IMR-90 (cell line): ENCODE data around the gene MRPS21. TPM values are rescaled to one million over a fixed set of nuclear protein-coding genes. Genes with fewer than 3 reads are reported as not detected.

Source experiments
- ATAC-seq: fragments of 200-7000 bp; cut with Tn5 transposase; 2 replicates; pipeline ENCODE4 v1.9.1; 2020; ENCODE audit warnings: low read depth, mild to moderate bottlenecking, moderate library complexity
- BruUV-seq: library from RNA; stranded (reverse); fragments of 400-500 nt; replicated peaks from 2 replicates; lab custom pipeline; 2021; lab: Mats Ljungman, UMichigan
- CTCF ChIA-PET: fragments of 300-600 bp; formaldehyde crosslinking; extraction: SDS; loops from one replicate; lab custom pipeline; 2021; ENCODE audit warnings: antibody characterized with exemption; lab: Yijun Ruan, JAX
- POLR2A ChIA-PET: fragments of 300-600 bp; sonication (Branson Sonifier 250); formaldehyde crosslinking; loops from one replicate; lab custom pipeline; 2022; ENCODE audit warnings: antibody characterized with exemption; ENCODE audit not compliant: unreplicated experiment; lab: Charles Lee
- DNase-seq: peaks from one replicate; pipeline ENCODE4 v3.0.0; 2013
- H2AFZ ChIP-seq: replicated peaks from 2 replicates; pipeline ENCODE3; 2013; ENCODE audit warnings: low read length, mild to moderate bottlenecking; ENCODE audit not compliant: poor library complexity
- H2AK5ac ChIP-seq: 2 replicates; pipeline ENCODE4 v1.6.1; 2013; ENCODE audit warnings: low read depth, low read length, inconsistent platforms
- H2AK9ac ChIP-seq: replicated peaks from 2 replicates; pipeline ENCODE3; 2013; ENCODE audit warnings: mild to moderate bottlenecking, low read depth, low read length, moderate library complexity; ENCODE audit not compliant: poor library complexity
- H2BK120ac ChIP-seq: 2 replicates; pipeline ENCODE4 v1.6.1; 2013; ENCODE audit warnings: low read depth, low read length, inconsistent platforms
- H2BK15ac ChIP-seq: 3 replicates; pipeline ENCODE4 v1.6.1; 2013; ENCODE audit warnings: low read depth, low read length, inconsistent platforms
- H2BK20ac ChIP-seq: 2 replicates; pipeline ENCODE4 v1.6.1; 2013; ENCODE audit warnings: low read depth, mild to moderate bottlenecking, inconsistent platforms, low read length, moderate library complexity
- H2BK5ac ChIP-seq: 2 replicates; pipeline ENCODE4 v1.6.1; 2013; ENCODE audit warnings: mild to moderate bottlenecking, low read depth, low read length, inconsistent platforms; ENCODE audit not compliant: poor library complexity, severe bottlenecking
- H3K14ac ChIP-seq: replicated peaks from 2 replicates; pipeline ENCODE4 v1.6.1; 2013; ENCODE audit warnings: low read depth, low read length, inconsistent platforms
- H3K18ac ChIP-seq: 2 replicates; pipeline ENCODE4 v1.6.1; 2013; ENCODE audit warnings: low read depth, low read length, control low read depth
- H3K23ac ChIP-seq: 2 replicates; pipeline ENCODE4 v1.6.1; 2013; ENCODE audit warnings: low read depth, low read length, inconsistent platforms
- H3K27ac ChIP-seq: 2 replicates; pipeline ENCODE4 v1.5.1; 2013; ENCODE audit warnings: mild to moderate bottlenecking, control low read depth, low read length; ENCODE audit not compliant: insufficient read depth
- H3K27me3 ChIP-seq: 2 replicates; pipeline ENCODE4 v1.6.1; 2013; ENCODE audit warnings: low read length; ENCODE audit not compliant: control insufficient read depth, insufficient read depth
- H3K36me3 ChIP-seq: 2 replicates; pipeline ENCODE4 v1.6.1; 2013; ENCODE audit warnings: low read length, mixed read lengths; ENCODE audit not compliant: control insufficient read depth, insufficient read depth
- H3K4ac ChIP-seq: 2 replicates; pipeline ENCODE4 v1.6.1; 2013; ENCODE audit warnings: low read depth, low read length, inconsistent platforms
- H3K4me1 ChIP-seq: 2 replicates; pipeline ENCODE4 v1.6.1; 2013; ENCODE audit warnings: low read length, mixed read lengths; ENCODE audit not compliant: control insufficient read depth, insufficient read depth
- H3K4me2 ChIP-seq: 2 replicates; pipeline ENCODE4 v1.6.1; 2013; ENCODE audit warnings: low read depth, mild to moderate bottlenecking, control low read depth, low read length, moderate library complexity
- H3K4me3 ChIP-seq: 2 replicates; pipeline ENCODE4 v1.5.1; 2013; ENCODE audit warnings: low read depth, mild to moderate bottlenecking, control low read depth, low read length, moderate library complexity; ENCODE audit not compliant: insufficient read depth
- H3K56ac ChIP-seq: 2 replicates; pipeline ENCODE4 v1.6.1; 2013; ENCODE audit warnings: low read length, inconsistent platforms; ENCODE audit not compliant: insufficient read depth; ENCODE audit errors: extremely low read depth
- H3K79me1 ChIP-seq, 2 experiments: 2 replicates each; pipeline ENCODE4 v1.6.1; 2013; ENCODE audit warnings: low read length in 2 of 2, inconsistent platforms in 1 of 2, low read depth in 1 of 2
- H3K9ac ChIP-seq: 2 replicates; pipeline ENCODE4 v1.6.1; 2013; ENCODE audit warnings: low read depth, low read length, control low read depth
- H3K9me1 ChIP-seq: 2 replicates; pipeline ENCODE4 v1.6.1; 2013; ENCODE audit warnings: low read length, inconsistent platforms; ENCODE audit not compliant: insufficient read depth
- H3K9me3 ChIP-seq: 2 replicates; pipeline ENCODE4 v1.6.1; 2013; ENCODE audit warnings: low read length; ENCODE audit not compliant: control insufficient read depth, insufficient read depth
- H4K20me1 ChIP-seq: 2 replicates; pipeline ENCODE4 v1.6.1; 2013; ENCODE audit warnings: low read length, inconsistent platforms; ENCODE audit not compliant: insufficient read depth
- H4K5ac ChIP-seq: 2 replicates; pipeline ENCODE4 v1.6.1; 2013; ENCODE audit warnings: mild to moderate bottlenecking, low read depth, low read length, control low read depth
- H4K8ac ChIP-seq, 2 experiments: 2 replicates each; pipeline ENCODE4 v1.6.1; 2013; ENCODE audit warnings: low read depth in 2 of 2, low read length in 2 of 2, control low read depth in 1 of 2, inconsistent platforms in 1 of 2
- H4K91ac ChIP-seq: 2 replicates; pipeline ENCODE4 v1.6.1; 2013; ENCODE audit warnings: low read depth, low read length, inconsistent platforms; ENCODE audit not compliant: insufficient read depth
- CHD1 ChIP-seq: IDR thresholded peaks from 2 replicates; pipeline ENCODE4 v1.6.1; 2012; ENCODE audit warnings: low read depth, low read length, improper control_type of control experiment
- FOS ChIP-seq: fragments of 150-350 bp; IDR thresholded peaks from 2 replicates; pipeline ENCODE4 v1.6.1; 2016; ENCODE audit warnings: low read depth, low read length
- MAFK ChIP-seq: IDR thresholded peaks from 2 replicates; pipeline ENCODE4 v1.6.1; 2012; ENCODE audit warnings: low read depth, low read length, improper control_type of control experiment
- MXI1 ChIP-seq: IDR thresholded peaks from 2 replicates; pipeline ENCODE4 v1.6.1; 2012; ENCODE audit warnings: low read depth, mild to moderate bottlenecking, low read length, moderate library complexity, borderline replicate concordance
- NFE2L2 ChIP-seq: fragments of 150-350 bp; IDR thresholded peaks from 2 replicates; pipeline ENCODE4 v1.6.1; 2016; ENCODE audit warnings: low read depth, mild to moderate bottlenecking, low read length
- SMC3 ChIP-seq: fragments of 150-350 bp; IDR thresholded peaks from 2 replicates; pipeline ENCODE4 v1.6.1; 2016; ENCODE audit warnings: low read depth, mild to moderate bottlenecking, antibody characterized with exemption, low read length, moderate library complexity
- WGBS, 2 experiments: methylation state at CpG; one replicate each; pipeline versions ENCODE4 v1.1.5 to v1.1.7; 2013; ENCODE audit warnings: missing lambda C conversion rate in 2 of 2; ENCODE audit not compliant: insufficient read length in 1 of 2; ENCODE audit errors: extremely low coverage in 2 of 2; 5-methylcytosine and 5-hydroxymethylcytosine counted together
- dilution Hi-C: fragments of 300-500 bp; cut with HindIII; formaldehyde crosslinking; loops from one replicate; pipeline ENCODE4 v1.14.3; 2018; ENCODE audit warnings: low sequenced_read_pairs; ENCODE audit not compliant: unreplicated experiment
- in situ Hi-C: fragments of 300-500 bp; cut with MboI; formaldehyde crosslinking; loops from 3 replicates; pipeline ENCODE4 v1.14.3; 2019; ENCODE audit warnings: low sequenced_read_pairs, inconsistent platforms, mixed read lengths
- intact Hi-C: fragments of 100-400 bp; cut with micrococcal nuclease; formaldehyde crosslinking; loops from 2 replicates; pipeline ENCODE4 v1.10.0; 2022
- polyA plus RNA-seq, 3 experiments: library from polyadenylated mRNA; depleted of rRNA; stranded (reverse); fragments of >200 nt; gene quantifications; 2 replicates each; pipeline ENCODE4 v1.2.3, GENCODE V29; 2012; ENCODE audit warnings: low replicate concordance in 1 of 3
- total RNA-seq: library from RNA; depleted of rRNA; stranded (reverse); fragments of >200 nt; gene quantifications from 2 replicates; pipeline ENCODE4 v1.2.3, GENCODE V29; 2012
- TF ChIP-seq, protein P1 (sequence below): fragments of 150-350 bp; IDR thresholded peaks from 2 replicates; pipeline ENCODE4 v1.6.1; 2017; ENCODE audit warnings: mild to moderate bottlenecking, antibody characterized with exemption, low read length, low read depth
- TF ChIP-seq, protein P2 (sequence below): conservative IDR thresholded peaks from 2 replicates; pipeline ENCODE4 v1.5.1; 2012; ENCODE audit warnings: mild to moderate bottlenecking, low read depth, low read length, improper control_type of control experiment
- TF ChIP-seq, protein P3 (sequence below): fragments of 150-350 bp; IDR thresholded peaks from 2 replicates; pipeline ENCODE4 v1.6.1; 2016; ENCODE audit warnings: low read depth, mild to moderate bottlenecking, low read length, moderate library complexity, borderline replicate concordance

MRPS21 gene
- total and polyA plus RNA-seq, 2 of the 4 experiments (the other 2 are of a cell fraction) = 52.3 to 74.6 TPM

DNA sequence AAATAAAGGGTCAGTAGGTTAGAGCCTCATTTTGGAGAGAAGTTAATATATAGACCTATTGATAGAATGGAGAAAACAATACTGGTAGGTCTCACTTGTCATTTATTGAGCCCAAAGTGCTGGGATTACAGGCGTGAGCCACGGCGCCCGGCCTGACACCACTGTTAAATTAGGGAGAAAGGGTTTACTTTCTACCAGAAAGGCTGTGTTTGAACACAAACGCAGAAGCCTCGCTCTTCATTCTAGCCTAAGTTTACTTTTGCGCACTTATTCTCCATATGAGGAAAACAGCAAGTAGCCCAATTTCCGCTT is 27.0 kb downstream of the MRPS21 start:
- Histone ChIP-seq H3K36me3 (peaks cover 7% of the 10 kb centered on the region), H3K4ac (peak overlapping the region; percentile 57; the same call in 1 of the 2 replicates), H3K9me1 (no peaks in the 10 kb centered on the region), H3K18ac (no peak overlapping the region), H3K14ac (no peak overlapping the region), H2BK15ac (no peak overlapping the region), H4K20me1 (peaks cover 3% of the 10 kb centered on the region; the same call in 1 of the 2 replicates), H4K5ac (peak overlapping the region; percentile 90), H2BK5ac (no peak overlapping the region), H2BK120ac (no peak overlapping the region), H3K4me2 (no peak overlapping the region), H3K9me3 (no peaks in the 10 kb centered on the region), H3K56ac (no peak overlapping the region), H3K4me1 (no peaks in the 10 kb centered on the region), H3K23ac (no peak overlapping the region), H3K27me3 (no peaks in the 10 kb centered on the region), H4K8ac (peak overlapping the region; percentile 87 to 95), H2AFZ (peak overlapping the region; percentile 73), H3K4me3 (peak overlapping the region; percentile 98; the same call in 1 of the 2 replicates), H4K91ac (no peak overlapping the region), H2AK9ac (peak overlapping the region; percentile 60), H2BK20ac (no peak overlapping the region), H3K9ac (no peak overlapping the region), H3K79me1 (peaks cover 11 to 15% of the 10 kb centered on the region in 2 experiments), H3K27ac (no peak overlapping the region), H2AK5ac (no peak overlapping the region; the same call in 1 of the 2 replicates)
- ChIA-PET CTCF (no interaction called here), POLR2A (no interaction called here)
- no peak for TF ChIP-seq NFE2L2
- TF ChIP-seq, protein P1, sequence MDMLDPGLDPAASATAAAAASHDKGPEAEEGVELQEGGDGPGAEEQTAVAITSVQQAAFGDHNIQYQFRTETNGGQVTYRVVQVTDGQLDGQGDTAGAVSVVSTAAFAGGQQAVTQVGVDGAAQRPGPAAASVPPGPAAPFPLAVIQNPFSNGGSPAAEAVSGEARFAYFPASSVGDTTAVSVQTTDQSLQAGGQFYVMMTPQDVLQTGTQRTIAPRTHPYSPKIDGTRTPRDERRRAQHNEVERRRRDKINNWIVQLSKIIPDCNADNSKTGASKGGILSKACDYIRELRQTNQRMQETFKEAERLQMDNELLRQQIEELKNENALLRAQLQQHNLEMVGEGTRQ = no peak
- TF ChIP-seq CHD1 = no peak
- TF ChIP-seq MAFK = no peak
- TF ChIP-seq, protein P2, sequence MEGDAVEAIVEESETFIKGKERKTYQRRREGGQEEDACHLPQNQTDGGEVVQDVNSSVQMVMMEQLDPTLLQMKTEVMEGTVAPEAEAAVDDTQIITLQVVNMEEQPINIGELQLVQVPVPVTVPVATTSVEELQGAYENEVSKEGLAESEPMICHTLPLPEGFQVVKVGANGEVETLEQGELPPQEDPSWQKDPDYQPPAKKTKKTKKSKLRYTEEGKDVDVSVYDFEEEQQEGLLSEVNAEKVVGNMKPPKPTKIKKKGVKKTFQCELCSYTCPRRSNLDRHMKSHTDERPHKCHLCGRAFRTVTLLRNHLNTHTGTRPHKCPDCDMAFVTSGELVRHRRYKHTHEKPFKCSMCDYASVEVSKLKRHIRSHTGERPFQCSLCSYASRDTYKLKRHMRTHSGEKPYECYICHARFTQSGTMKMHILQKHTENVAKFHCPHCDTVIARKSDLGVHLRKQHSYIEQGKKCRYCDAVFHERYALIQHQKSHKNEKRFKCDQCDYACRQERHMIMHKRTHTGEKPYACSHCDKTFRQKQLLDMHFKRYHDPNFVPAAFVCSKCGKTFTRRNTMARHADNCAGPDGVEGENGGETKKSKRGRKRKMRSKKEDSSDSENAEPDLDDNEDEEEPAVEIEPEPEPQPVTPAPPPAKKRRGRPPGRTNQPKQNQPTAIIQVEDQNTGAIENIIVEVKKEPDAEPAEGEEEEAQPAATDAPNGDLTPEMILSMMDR = no peak
- TF ChIP-seq FOS = no peak
- no peak for TF ChIP-seq MXI1
- no peak for TF ChIP-seq SMC3
- TF ChIP-seq, protein P3, sequence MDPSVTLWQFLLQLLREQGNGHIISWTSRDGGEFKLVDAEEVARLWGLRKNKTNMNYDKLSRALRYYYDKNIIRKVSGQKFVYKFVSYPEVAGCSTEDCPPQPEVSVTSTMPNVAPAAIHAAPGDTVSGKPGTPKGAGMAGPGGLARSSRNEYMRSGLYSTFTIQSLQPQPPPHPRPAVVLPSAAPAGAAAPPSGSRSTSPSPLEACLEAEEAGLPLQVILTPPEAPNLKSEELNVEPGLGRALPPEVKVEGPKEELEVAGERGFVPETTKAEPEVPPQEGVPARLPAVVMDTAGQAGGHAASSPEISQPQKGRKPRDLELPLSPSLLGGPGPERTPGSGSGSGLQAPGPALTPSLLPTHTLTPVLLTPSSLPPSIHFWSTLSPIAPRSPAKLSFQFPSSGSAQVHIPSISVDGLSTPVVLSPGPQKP = no peak
- intact Hi-C loops = loop anchor here (2.0 to 5.0 kb wide), 2 partner anchors 66 to 197 kb away; partner anchors contain the start of gene FALEC
- DNase-seq (no peak), ATAC-seq (no peak)
- WGBS, 2 experiments = 83% methylated on average over 1 of the region's 8 CpGs; no CpG with 5 or more reads in 1 of the 2 experiments
- no TSS peak for BruUV-seq
- dilution Hi-C loops = no loop called here
- in situ Hi-C loops = no loop called here
